DOHH2 (cell line): Measurements from ENCODE around the gene HLA-DQA1.

Experiments used
- CTCF ChIP-seq: fragments of 200-600 bp; sonication (generic); IDR thresholded peaks from one replicate; pipeline ENCODE4 v1.5.1; 2014; ENCODE audit warnings: antibody characterized with exemption, mild to moderate bottlenecking, low read depth, low read length; ENCODE audit not compliant: poor library complexity, severe bottlenecking
- EZH2phosphoT487 ChIP-seq: fragments of 200-600 bp; sonication (generic); IDR thresholded peaks from 2 replicates; pipeline ENCODE4 v1.6.1; 2017; ENCODE audit warnings: borderline replicate concordance, mild to moderate bottlenecking, antibody characterized with exemption, low read length, moderate library complexity, mixed read lengths

GRCh38 chr6:32658268-32658897 lies 21.2 kb downstream of the HLA-DQA1 start:
- TF ChIP-seq CTCF (no peak), EZH2phosphoT487 (no peak)
